ENCODE data around the gene SHMT1.
"Not testable (repeated sequence)": the region's sequence is repeated elsewhere in the genome, so short reads cannot be mapped to it uniquely, and the experiment has no call there.

Gene SHMT1

DNA sequence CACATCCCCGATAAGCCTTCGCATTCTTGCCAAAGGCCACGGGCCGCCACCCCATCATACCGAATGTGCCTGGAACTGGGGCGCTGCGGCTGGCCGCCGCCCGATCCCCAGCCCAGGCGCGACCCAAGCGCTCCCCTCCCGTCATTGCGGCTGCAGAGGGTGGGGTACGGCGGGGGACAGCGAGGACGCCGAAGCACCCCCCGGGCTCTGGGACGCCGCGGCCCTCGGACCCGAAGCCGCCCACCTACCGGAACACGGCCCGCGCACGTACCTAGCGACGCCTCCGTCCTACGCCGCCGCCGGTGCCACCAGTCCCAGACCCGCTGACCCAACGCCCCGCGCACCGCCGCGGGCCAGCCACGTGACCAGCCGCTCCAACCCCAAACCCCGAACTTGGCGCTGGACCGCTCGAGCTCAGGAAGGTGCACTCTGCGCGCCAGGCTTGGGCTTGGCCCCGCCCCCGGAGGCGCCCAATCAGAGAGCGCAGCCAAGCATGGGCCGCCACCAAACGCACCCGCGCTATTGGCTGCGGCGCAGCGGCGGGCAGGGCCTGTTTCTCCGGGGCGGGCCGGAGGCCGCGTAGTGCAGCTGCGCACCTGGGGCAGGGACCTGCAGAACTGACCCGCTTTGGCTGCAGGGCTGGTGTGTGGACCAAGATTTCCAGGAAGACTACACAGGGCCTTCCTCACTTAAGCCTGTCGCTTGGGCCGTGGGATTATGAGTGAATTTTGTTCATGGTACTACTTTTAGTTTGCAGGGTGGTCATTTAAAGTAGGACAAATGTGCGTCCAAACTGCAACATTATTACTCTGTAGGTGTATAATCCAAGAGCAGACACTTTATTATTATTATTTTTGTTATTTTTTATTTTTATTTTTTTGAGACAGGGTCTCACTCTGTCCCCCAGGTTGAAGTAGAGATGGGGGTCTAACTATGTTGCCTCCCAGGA is at the start of gene SHMT1:
SHMT1 (minus strand) TSS at position 450 of the 949 bp plus-strand sequence. CDS start 7,569 bp downstream, outside the sequence.
- DNase-seq, result peak; percentile 88

DNA sequence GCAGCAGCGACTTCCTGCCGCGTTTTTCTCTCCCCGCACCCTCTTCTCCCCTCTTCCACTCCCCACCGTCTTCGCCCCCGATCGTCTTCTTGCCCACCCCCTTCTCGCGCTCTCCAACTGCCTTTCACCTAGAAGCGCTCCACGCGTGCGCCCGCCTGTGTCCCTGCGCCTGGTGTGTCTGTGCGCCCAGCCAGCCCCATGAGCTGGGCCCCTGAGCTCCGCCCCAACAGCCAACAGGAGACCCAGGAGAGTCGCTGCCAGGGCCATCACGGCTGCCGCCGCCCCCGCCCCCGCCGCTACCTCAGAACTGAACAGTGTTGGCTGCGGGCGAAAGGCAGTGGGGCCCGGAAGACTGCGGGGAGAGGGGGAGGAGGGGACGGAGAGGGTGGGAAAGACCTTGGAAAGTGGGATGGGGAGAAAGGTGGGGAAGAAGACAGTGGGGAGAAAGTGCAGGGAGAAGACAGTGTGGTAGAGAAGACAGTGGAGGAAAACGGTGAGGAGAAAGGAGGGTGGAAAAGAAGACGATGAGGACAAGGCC is 48.7 kb upstream of the SHMT1 start:
- not testable (repeated sequence) for DNase-seq

DNA sequence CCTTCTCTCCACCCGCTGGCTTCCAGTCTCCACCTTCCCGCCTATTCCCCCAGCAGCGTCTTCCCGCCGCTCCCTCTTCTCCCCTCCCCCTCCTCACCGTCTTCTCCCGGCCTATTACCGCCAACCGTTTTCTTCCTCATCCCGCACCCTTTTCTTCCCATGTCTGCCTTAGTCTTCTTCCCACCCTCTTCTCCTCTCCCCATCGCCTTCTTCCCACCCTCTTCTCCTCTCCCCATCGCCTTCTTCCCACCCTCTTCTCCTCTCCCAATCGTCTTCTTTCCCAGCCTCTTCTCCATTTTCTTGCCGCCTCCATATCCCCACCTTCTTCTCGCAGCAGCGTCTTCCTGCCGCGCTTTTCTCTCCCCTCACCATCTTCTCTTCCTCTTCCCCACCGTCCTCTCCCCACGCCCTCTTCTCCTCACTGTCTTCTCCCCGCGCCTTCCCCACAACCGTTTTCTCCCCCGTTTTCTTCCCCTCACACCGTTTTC is 48.1 kb upstream of the SHMT1 start:
- not testable (repeated sequence) for DNase-seq

DNA sequence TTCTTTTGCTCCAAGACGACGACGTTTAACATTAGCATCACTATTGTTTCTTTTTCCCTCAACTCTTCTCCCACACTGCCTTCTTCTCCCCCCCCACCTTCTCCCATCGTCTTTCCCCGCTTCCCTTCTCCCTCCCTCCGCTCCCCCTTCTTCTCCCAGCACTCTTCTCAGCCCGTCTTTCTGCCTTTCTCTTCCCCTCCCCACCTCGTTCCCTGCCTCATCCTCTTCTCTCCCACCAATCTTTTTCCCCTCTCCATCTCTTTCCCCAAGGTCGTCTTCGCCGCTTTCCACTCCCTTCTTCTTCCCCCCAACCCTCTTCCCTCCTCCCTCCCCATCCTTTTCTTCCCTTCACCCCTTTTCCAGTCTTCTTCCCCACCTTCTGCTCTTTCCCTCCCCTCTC is 47.4 kb upstream of the SHMT1 start:
- not testable (repeated sequence) for DNase-seq

DNA sequence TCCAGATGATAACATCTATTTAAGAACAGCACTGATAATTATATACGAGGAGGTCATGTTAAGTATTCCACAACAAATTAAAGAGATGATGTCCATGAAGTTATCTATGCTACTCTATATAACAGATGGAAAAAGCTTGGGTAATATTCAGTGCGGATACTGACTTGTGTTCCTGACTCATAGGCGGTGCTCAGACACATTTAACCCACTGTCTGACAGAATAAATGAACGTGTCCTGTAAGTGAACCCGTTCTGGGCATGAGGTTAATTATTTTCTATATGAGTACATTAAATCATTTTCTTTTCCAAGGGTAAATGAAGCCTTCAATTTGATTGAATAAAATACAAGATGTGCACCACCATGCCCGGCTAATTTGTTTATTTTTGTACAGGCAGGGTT is 46.0 kb upstream of the SHMT1 start:
- not testable (repeated sequence) for DNase-seq

DNA sequence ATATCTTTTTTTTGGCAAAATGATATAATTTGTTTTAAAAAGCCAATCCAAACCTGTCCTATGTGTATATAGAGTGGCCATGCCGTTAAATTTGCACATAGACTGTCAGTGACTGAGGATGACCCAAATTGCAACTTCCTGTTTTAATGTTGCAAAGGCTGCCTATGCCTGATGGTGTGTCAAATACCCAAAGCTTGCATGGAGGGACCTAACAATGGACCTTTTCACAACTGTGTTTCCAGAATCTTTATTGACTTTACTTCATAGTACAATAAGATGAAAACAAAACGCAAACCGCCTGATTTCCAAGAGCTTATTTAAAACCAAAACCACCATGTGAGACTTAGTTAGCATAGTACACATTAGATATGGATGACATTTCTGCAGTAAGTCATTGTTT is 45.6 kb upstream of the SHMT1 start:
- DNase-seq, result not testable (repeated sequence)

DNA sequence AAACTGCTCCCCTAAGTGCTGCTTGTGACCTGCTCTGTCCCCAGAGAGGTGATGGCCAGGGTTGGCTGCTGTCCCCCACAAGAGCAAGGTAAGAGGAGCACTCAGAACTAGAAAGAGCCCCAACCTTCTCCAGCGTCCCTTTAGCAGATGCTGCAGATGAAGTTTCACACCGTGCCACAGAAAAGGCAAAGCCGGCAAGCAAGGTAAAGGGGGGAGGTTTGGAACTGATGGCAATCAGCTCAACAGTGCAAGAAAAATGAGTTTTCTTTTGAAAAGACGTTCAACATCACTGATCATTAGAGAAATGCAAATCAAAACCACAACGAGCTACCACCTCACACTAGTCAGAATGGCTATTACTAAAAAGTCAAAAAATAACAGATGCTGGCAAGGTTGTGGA is 40.3 kb upstream of the SHMT1 start:
- DNase-seq, result not testable (repeated sequence)

DNA sequence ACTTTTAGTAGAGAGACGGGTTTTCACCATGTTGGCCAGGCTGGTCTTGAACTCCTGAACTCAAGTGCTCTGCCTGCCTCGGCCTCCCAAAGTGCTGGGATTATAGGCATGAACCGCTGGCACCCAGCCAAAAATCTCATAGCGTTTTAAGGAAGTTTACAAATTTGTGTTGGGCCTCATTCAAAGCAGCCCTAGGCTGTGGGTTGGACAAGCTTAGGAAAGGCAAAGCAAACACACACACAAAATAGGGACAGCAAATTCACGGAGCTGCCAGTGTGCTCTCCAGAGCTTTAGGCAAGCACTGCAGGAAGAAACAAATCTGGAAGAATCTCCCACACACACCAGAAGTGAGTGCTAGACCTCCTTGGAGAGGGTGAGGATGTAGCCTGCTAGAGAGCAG is 39.8 kb upstream of the SHMT1 start:
- not testable (repeated sequence) for DNase-seq

DNA sequence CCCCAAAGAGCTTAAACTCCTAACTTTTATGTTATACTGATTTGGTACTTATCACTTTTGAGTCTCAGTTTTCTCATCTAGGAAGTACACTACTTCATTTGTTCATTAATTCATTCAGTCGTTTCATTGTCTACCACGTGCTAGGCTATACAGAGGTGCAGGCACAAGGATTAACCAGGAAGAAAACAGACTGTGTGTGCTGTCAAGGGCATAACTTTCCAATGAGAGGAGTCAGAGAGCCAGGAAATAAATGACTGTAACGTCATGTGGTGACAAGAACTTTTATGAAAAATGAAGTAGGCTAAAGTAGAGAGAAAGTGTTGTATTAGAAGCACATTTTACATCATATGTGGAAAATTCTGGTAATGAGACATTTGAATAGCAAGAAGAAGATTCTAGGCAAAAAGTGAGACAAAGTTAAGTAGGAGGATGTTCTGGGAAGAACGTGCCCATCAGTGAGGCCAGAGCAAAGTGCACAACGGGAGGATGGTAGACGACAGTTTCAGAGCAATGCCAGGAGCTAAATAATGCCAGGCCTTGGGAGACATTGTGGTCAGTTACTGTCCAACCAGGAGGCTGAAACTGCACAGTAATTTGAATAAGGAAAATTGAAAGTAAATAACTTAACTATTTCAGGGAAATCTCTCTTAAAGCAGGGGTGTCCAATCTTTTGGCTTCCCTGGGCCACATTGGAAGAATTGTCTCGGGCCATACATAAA is 38.7 kb upstream of the SHMT1 start:
- not testable (repeated sequence) for DNase-seq

DNA sequence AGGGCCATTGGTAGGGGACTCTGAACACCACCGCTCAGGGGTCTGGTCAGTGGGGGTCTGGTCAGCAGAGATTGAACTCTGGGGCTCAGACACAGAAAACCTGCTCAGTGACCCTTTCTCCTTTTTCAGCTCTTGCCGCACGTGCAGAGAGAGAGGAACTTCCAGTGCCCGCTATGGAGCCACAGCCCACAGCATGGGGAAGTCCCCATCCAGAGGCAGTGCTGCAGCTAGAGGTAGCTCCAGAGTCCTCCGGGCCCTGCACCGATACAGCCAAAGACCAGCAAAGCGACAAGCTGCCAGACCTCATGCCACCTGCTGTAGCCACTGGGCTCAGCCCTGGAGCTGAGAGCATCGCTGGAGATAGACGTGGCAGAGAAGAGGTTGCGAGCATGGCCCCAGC is 25.4 kb upstream of the SHMT1 start:
- DNase-seq, result not testable (repeated sequence)

DNA sequence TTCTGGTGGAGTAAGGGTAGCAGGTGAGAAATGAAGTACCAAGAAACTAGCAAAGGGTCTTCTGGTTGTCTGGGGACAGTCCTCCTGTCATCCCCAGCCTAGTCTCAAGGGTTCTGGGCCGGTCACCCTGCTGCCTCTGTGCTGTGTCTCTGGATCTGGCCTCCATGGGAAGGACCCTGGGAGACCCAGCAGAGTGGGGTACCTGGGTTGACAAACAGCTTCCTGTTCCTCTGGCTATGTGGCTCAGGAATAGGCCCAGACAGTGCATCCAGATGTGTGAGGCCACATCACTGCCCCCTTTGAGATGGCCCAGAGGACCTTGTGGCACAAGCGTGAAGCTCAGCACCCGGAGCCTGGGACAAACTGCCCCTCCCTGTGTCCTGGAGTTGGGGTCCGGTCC is 24.9 kb upstream of the SHMT1 start:
- DNase-seq, result not testable (repeated sequence)

DNA sequence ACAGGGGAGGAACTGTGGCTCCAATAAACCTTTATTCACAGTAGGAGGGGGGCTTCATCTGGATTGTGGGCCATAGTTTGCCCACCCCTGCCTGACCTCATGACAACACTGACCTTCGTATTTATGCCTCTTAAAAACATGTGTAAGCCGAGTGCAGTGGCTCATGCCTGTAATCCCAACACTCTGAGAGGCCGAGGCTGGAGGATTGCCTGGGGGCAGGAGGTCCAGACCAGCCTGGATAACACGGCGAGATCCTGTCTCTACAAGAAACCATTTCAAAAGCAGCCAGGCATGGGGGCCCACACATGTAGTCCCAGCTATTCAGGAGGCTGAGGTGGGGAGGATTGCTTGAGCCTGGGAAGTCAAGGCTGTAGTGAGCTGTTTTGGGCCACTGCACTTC is 24.2 kb upstream of the SHMT1 start:
- not testable (repeated sequence) for DNase-seq

DNA sequence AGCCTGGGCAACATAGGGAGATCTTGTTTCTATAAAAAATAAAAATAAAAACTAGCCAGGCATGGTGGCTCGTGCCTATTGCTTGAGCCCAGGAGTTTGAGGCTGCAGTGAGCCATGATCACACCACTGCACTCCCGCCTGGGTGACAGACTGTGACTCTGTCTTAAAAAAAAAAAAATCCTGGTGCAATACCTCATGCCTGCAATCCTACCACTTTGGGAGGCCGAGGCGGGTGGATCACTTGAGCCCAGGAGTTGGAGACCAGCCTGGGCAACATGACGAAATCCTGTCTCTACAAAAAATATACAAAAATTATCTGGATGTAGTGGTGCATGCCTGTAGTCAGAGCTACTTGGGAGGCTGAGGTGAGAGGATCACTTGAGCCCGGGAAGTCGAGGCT is 20.9 kb upstream of the SHMT1 start:
- DNase-seq, result not testable (repeated sequence)

DNA sequence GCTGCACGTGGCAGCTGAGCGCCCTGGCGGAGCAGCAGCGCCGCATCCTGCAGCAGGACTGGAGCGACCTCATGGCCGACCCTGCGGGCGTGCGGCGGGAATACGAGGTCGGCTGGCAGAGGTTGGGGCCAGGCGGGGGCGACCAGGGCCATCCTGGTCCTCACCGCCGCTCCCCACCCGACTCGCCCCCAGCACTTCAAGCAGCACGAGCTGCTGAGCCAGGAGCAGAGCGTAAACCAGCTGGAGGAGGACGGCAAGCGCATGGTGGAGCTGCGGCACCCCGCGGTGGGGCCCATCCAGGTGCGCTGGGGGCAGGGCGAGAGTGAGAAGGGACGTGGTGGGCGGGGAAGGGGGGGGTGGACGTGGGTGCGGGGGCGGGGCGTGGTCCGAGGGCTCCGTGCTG is 19.7 kb upstream of the SHMT1 start:
- not testable (repeated sequence) for DNase-seq

DNA sequence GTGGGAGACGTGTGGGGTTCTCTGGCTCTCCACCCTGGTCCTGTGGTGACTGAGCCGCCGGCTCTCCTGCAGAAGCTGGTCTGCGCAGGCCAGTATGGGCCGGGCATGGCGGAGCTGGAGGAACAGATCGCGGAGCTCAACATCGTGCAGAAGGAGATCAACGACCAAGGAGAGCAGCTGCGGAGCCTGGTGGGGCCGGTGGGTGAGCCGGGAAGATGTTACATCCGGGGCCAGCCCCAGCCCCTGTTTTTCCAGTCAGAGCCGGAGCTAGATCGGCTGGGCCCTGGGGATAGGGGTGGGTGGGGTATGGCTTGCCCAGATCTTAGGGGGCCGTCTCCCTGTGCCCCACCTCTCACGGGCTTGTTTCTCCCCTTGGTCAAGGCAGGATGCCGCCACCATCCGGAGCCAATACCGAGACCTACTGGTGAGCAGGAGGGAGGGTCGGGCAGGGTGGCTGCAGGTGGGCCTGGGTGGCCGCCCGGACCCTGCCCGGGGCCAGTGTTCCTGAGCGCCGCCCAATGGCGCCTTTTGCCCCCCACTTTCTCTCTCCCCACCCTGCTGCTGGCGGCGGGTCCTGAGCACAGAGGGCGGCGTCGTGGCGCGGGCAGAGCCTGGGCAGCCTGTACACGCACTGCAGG is 19.2 kb upstream of the SHMT1 start:
- DNase-seq, result no peak

DNA sequence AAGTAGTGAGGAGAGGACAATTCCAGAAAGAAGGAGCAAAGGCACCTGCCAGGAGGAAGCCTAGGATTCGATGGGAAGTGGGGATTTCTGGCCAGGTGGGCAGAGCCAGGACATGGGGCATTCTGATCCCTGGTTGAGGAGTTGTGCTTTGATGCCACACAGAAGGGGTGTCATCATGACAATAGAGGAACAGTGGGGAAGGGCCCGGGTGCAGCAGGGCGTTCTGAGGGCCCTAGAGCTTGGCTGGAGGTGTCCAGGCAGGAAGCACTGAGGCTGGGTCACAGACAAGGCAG is 18.5 kb upstream of the SHMT1 start:
- no peak for DNase-seq

DNA sequence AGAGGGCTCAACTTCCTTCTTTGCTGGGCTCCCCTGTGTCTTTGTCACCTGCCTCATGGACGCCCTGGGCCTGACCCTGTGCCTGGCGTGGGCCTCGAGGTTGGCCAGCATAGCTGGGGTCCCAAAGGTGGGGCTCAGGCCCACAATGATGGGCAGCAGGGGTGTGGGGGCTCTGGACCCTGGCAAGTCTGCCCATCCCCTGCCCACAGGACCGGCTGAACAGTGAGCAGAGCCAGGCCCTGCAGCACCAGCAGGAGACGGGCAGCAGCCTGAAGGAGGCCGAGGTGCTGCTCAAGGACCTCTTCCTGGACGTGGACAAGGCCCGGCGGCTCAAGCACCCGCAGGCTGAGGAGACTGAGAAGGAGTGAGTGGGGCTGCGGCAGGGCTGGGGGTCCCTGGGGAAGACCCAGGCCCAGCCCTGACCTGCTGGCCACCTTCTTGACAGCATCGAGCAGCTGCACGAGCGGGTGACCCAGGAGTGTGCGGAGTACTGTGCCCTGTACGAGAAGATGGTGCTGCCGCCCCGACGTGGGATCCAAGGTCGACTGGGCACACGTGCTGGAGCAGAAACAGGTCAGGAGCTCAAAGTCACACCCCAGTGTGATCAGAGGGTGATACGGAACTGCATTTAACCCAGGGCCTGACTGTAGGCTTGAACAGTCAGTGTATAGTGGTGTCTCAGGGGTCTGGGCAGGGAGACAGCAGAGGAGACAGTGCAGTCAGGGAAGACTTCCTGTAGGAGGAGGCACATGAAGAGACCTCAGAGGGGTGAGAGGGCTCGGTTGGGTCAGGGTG is 18.0 kb upstream of the SHMT1 start:
- DNase-seq, result no peak

DNA sequence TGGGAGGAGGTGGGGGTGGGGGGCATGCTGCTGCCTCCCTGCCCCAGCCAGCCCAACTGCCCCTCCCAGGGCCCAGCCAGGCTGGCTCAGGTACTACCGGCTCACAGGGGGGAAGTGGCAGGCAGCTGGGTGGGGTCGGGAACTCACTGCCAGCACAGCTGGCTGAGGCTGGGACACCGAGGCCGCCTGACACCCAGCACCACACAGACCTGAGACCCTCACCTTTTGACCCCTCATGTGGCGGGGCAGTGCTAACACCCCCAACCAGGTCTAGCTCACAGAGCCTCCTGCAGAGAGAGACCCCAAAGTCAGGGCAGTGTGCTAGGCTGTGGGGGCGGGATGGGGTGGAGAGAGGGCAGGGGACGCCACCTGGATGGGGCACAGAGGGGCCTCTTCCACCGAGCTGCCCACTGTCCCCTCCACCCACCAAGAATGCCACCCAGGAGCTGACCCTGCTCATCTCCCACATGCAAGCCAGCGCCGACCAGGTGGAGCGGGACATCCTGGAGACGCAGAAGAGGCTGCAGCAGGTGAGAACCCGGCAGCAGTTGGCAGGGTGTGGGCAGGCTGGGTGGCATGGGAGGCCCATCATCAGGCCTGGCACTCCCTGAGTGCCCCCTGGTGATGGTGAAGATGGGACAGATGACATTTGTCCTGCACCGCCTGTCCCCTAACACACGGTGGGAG is 17.3 kb upstream of the SHMT1 start:
- no peak for DNase-seq

DNA sequence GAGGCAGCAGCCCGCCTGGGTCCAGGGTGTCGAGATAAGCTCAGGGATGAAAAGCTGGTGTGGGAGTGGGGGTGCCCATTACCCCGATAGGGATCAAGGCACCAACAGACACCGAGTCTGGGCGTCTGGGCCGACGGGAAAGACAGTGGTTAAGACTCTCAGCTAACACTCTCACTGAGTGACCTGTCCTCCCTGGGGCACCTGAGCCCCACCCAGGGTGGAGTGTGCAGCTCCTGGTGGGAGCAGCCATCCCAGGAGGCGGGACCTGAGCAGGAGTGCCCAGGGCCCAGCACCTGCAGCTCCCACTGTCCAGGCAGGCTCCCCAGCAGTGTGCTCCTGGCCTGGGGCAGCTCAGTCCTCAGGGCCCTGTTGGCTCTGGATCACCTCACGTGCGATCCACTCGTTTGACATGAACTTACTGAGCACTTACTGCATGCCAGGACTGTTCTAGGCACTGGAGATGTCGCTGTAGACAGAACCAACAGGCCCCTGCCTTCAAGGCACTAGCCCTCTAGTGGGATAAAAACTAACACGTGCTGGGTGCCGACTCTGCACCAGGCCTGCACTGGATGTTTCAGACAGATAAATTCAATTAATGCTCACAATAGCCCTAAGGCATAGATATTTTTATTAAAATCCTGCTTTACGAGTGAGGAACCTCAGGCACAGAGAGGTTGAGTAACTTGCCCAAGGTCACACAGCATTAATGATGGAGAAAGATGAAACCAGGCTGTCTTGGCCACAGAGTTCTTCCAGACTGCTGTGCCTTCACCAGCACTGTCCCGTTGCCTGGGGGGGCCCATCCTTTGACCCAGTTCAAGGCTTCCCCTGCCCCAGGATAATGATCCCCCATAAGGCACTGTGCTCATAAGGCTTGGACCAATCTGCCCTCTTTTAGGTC is 16.1 kb upstream of the SHMT1 start:
- DNase-seq, result no peak

DNA sequence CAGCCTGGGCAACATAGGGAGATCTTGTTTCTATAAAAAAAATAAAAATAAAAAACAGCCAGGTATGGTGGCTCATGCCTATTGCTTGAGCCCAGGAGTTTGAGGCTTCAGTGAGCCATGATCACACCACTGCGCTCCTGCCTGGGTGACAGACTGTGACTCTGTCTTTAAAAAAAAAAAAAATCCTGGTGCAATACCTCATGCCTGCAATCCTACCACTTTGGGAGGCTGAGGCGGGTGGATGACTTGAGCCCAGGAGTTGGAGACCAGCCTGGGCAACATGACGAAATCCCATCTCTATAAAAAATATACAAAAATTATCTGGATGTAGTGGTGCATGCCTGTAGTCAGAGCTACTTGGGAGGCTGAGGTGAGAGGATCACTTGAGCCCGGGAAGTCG is 15.3 kb upstream of the SHMT1 start:
- not testable (repeated sequence) for DNase-seq

DNA sequence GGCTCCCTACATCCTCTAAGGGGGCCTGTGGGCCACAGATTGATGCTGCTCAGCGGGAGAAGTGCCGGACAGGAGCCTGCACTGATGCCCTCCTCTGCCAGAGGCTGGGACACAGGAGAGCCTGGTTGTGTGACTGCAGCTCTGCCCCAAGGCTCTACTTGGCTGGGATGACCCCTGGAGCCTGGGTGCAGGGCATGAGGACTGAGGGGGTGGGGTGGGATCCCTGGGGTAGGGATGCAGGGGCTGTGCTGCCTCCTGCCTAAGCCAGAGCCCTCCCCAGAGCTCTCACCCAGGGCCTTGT is 14.8 kb upstream of the SHMT1 start:
- no peak for DNase-seq
